Neural cell (in vitro differentiated cells): ENCODE results near the gene PCNX1. TPM values are rescaled to one million over a fixed set of nuclear protein-coding genes. Genes with fewer than 3 reads are reported as not detected.

Source experiments
- H2AFZ ChIP-seq: fragments of 200-600, 300-800 bp; sonication (generic), shearing (Covaris generic); 2 replicates; pipeline ENCODE4 v1.6.0; 2014; ENCODE audit warnings: low read depth, mild to moderate bottlenecking, antibody characterized with exemption, low read length, moderate library complexity
- H3F3A ChIP-seq: fragments of 200-600 bp; shearing (Covaris generic); 2 replicates; pipeline ENCODE4 v1.6.1; 2016; ENCODE audit warnings: mild to moderate bottlenecking, moderate library complexity, mixed read lengths, antibody characterized with exemption, low read length; ENCODE audit not compliant: insufficient read depth, poor library complexity, severe bottlenecking
- H3K27ac ChIP-seq: fragments of 200-600, 300-800 bp; sonication (generic), shearing (Covaris generic); 2 replicates; pipeline ENCODE4 v1.5.1; 2014; ENCODE audit warnings: mild to moderate bottlenecking, low read length, moderate library complexity
- H3K27me3 ChIP-seq: fragments of 300-800, 200-600 bp; sonication (generic), shearing (Covaris generic); 2 replicates; pipeline ENCODE4 v1.6.0; 2014; ENCODE audit warnings: mild to moderate bottlenecking, low read depth, low read length, moderate library complexity; ENCODE audit not compliant: insufficient read depth
- H3K36me3 ChIP-seq: fragments of 300-800, 200-600 bp; sonication (generic), shearing (Covaris generic); 2 replicates; pipeline ENCODE4 v1.5.1; 2014; ENCODE audit warnings: mild to moderate bottlenecking, antibody characterized with exemption, low read length, moderate library complexity; ENCODE audit not compliant: insufficient read depth
- H3K4me2 ChIP-seq: fragments of 300-800, 200-600 bp; sonication (generic), shearing (Covaris generic); 2 replicates; pipeline ENCODE4 v1.6.0; 2014; ENCODE audit warnings: mild to moderate bottlenecking, low read length
- H3K4me3 ChIP-seq: fragments of 300-800, 200-600 bp; sonication (generic), shearing (Covaris generic); 2 replicates; pipeline ENCODE4 v1.5.1; 2014; ENCODE audit warnings: mild to moderate bottlenecking, low read length, moderate library complexity
- H3K79me2 ChIP-seq: fragments of 200-600 bp; shearing (Covaris generic); replicated peaks from 2 replicates; pipeline ENCODE4 v1.6.0; 2014; ENCODE audit warnings: mild to moderate bottlenecking, low read length, moderate library complexity; ENCODE audit not compliant: insufficient read depth
- H3K9ac ChIP-seq: fragments of 300-800, 200-600 bp; sonication (generic), shearing (Covaris generic); 2 replicates; pipeline ENCODE4 v1.6.1; 2016; ENCODE audit warnings: mild to moderate bottlenecking, low read length, mixed read lengths
- H3K9me2 ChIP-seq: fragments of 200-600 bp; shearing (Covaris generic); 2 replicates; pipeline ENCODE4 v1.6.1; 2016; ENCODE audit warnings: mild to moderate bottlenecking, low read length, mixed read lengths; ENCODE audit not compliant: insufficient read depth
- H3K9me3 ChIP-seq: fragments of 200-600, 300-800 bp; sonication (generic), shearing (Covaris generic); 2 replicates; pipeline ENCODE4 v1.6.1; 2016; ENCODE audit warnings: mild to moderate bottlenecking, mixed run types, low read length, moderate library complexity, mixed read lengths
- H4K20me1 ChIP-seq: fragments of 200-600 bp; shearing (Covaris generic); 2 replicates; pipeline ENCODE4 v1.6.1; 2016; ENCODE audit warnings: mild to moderate bottlenecking, mixed run types; ENCODE audit not compliant: insufficient read depth
- CTCF ChIP-seq: fragments of 450-650 bp; IDR thresholded peaks from 2 replicates; pipeline ENCODE4 v1.5.1; 2014; ENCODE audit warnings: antibody characterized with exemption, mild to moderate bottlenecking, moderate library complexity; ENCODE audit not compliant: poor library complexity, severe bottlenecking
- EP300 ChIP-seq: fragments of 450-650 bp; conservative IDR thresholded peaks from 2 replicates; pipeline ENCODE4 v1.6.1; 2014; ENCODE audit warnings: antibody characterized with exemption, mild to moderate bottlenecking, moderate library complexity; ENCODE audit not compliant: poor library complexity, severe bottlenecking
- EZH2 ChIP-seq: fragments of 200-600, 300-800 bp; shearing (Covaris generic), sonication (generic); IDR thresholded peaks from 2 replicates; pipeline ENCODE4 v1.6.1; 2014; ENCODE audit warnings: antibody characterized with exemption, low read length, borderline replicate concordance, mild to moderate bottlenecking; ENCODE audit not compliant: insufficient read depth, poor library complexity, severe bottlenecking
- MXI1 ChIP-seq: fragments of 450-650 bp; conservative IDR thresholded peaks from 2 replicates; pipeline ENCODE4 v1.6.1; 2014; ENCODE audit warnings: antibody characterized with exemption, mild to moderate bottlenecking; ENCODE audit not compliant: poor library complexity, severe bottlenecking
- POLR2AphosphoS5 ChIP-seq: IDR thresholded peaks from 2 replicates; pipeline ENCODE4 v1.6.1; 2012
- RAD21 ChIP-seq: fragments of 450-650 bp; conservative IDR thresholded peaks from 2 replicates; pipeline ENCODE4 v1.6.1; 2014; ENCODE audit warnings: antibody characterized with exemption, mild to moderate bottlenecking, moderate library complexity
- REST ChIP-seq: IDR thresholded peaks from 2 replicates; pipeline ENCODE4 v1.6.1; 2012; ENCODE audit warnings: borderline replicate concordance
- SMC3 ChIP-seq: fragments of 450-650 bp; conservative IDR thresholded peaks from 2 replicates; pipeline ENCODE4 v1.6.1; 2014; ENCODE audit warnings: antibody characterized with exemption, mild to moderate bottlenecking, moderate library complexity; ENCODE audit not compliant: poor library complexity
- TAF1 ChIP-seq: IDR thresholded peaks from 2 replicates; pipeline ENCODE4 v1.6.1; 2012; ENCODE audit warnings: low read depth
- polyA plus RNA-seq: library from polyadenylated mRNA; depleted of rRNA; stranded (reverse); fragments of >200 nt; gene quantifications from 2 replicates; pipeline ENCODE4 v1.2.3, GENCODE V29; 2014

The PCNX1 gene
- polyA plus RNA-seq, 1 donor from 2014 or later = 23.7 TPM

- Histone ChIP-seq H3K9me3 (no peaks in the 10 kb centered on the region), H3K27ac (no peak overlapping the region), H3K79me2 (no peaks in the 10 kb centered on the region), H3K27me3 (no peaks in the 10 kb centered on the region), H3K4me3 (no peak overlapping the region), H3K9ac (no peak overlapping the region), H2AFZ (no peak overlapping the region), H4K20me1 (no peaks in the 10 kb centered on the region), H3F3A (no peaks in the 10 kb centered on the region), H3K36me3 (peaks cover 11% of the 10 kb centered on the region), H3K4me2 (no peak overlapping the region), H3K9me2 (no peaks in the 10 kb centered on the region)
- TF ChIP-seq EZH2 = no peak
- TF ChIP-seq TAF1 = no peak
- TF ChIP-seq POLR2AphosphoS5 = no peak
- TF ChIP-seq CTCF = no peak
- no peak for TF ChIP-seq REST
- no peak for TF ChIP-seq RAD21
- no peak for TF ChIP-seq EP300
- no peak for TF ChIP-seq MXI1
- TF ChIP-seq SMC3 = no peak
Observed at GRCh38 chr14:71070169-71070568, 162.9 kb downstream of the PCNX1 start.

- TF ChIP-seq EZH2 (no peak), EP300 (no peak), MXI1 (no peak), POLR2AphosphoS5 (no peak), RAD21 (no peak), TAF1 (no peak), SMC3 (no peak), CTCF (no peak), REST (no peak)
- no peaks in the 10 kb centered on the region for H3K9me2 ChIP-seq
- no peaks in the 10 kb centered on the region for H4K20me1 ChIP-seq
- no peaks in the 10 kb centered on the region for H3K27me3 ChIP-seq
- H3K9ac ChIP-seq = no peak overlapping the region
- no peak overlapping the region for H3K4me2 ChIP-seq
- no peak overlapping the region for H2AFZ ChIP-seq
- no peaks in the 10 kb centered on the region for H3K9me3 ChIP-seq
- H3F3A ChIP-seq = no peaks in the 10 kb centered on the region
- H3K79me2 ChIP-seq = no peaks in the 10 kb centered on the region
- no peak overlapping the region for H3K27ac ChIP-seq
- peaks cover 13% of the 10 kb centered on the region for H3K36me3 ChIP-seq
- no peak overlapping the region for H3K4me3 ChIP-seq
Observed at GRCh38 chr14:71071042-71071441, 163.8 kb downstream of the PCNX1 start.
